Stimulated activated CD8-positive, alpha-beta memory T cell treated with anti-CD3 and anti-CD28 coated beads, Interleukin-15, amount 100 ng/mL, for 48 hours (primary cell): ENCODE measurements around the gene MDFI.

ENCODE experiments used
- DNase-seq, 2 donors: peaks; one replicate each; pipeline ENCODE4 v3.0.0-alpha.2; 2020; ENCODE audit warnings: low read depth in 2 of 2

MDFI gene

DNA sequence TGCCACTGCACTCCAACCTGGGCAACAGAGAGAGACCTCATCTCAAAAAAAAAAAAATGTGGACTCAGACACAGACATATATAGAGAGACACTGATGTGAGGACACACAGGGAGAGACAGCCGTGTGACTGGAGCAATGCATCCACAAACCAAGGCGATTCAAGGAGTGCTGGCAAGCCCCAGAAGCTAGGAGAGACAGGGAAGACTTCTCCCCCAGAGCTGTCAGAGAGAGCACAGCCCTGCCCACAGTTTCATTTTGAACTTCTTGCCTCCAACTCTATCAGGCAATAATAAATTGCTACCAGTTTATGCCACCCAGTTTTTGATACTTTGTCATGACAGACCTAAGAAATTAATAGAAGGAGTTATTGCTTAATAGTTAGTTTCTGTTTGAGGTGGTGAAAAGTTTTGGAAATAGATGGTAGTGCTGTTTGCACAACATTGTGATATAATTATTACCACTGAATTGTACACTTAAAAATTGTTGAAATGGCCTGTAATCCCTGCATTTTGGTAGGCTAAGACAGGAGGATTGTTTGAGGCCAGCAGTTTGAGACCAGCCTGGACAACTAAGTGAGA, 5.1 kb upstream of the MDFI start:
- no peak for DNase-seq

DNA sequence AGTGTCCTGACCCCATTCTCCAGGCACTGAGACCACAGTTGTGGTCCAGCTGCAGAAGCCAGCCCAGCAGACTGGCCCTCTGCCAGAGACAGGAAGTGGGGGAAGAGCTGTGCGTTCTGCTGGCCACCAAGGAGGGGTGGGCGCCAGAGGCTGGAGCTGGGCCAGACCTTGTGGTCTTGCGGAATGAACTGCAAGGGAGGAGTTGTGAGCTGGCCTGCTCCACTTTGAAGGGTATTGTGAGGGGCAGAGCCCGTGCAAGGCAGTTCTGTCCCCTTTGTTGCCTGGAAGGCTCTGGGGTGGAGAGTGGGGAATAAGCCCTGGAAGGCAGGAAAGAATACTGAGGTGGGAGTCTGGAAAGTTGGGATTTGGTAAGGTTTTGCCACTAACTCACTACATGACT, 3.6 kb upstream of the MDFI start:
- no peak for DNase-seq

DNA sequence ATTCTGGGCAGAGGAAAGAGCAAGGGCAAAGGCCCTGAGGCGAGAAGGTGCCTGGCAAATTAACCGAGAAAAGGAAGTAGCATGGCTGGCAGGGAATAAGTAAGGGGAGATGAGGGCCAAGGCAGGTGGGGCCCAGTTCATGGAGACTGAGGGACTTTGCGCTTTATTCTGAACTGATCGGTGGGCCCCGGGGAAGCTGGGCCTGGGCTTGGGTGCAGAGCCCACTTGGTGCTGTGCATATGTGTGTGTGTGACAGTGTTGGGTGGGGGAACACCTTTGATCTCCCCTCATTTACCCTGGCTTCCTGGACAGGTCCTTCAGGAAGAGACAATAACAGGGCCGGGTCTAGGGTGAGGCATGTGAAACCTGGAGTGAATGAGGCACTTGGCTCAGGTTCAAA, 2.9 kb upstream of the MDFI start:
- no peak for DNase-seq

- no peak for DNase-seq
These were observed 1.5 kb upstream of the MDFI start for GRCh38 chr6:41636833-41637193.

GRCh38 chr6:41637194-41638001, 870 bp upstream of the MDFI start:
- no peak for DNase-seq

GRCh38 chr6:41638935-41639808, 904 bp downstream of the MDFI start:
- no peak for DNase-seq

DNA sequence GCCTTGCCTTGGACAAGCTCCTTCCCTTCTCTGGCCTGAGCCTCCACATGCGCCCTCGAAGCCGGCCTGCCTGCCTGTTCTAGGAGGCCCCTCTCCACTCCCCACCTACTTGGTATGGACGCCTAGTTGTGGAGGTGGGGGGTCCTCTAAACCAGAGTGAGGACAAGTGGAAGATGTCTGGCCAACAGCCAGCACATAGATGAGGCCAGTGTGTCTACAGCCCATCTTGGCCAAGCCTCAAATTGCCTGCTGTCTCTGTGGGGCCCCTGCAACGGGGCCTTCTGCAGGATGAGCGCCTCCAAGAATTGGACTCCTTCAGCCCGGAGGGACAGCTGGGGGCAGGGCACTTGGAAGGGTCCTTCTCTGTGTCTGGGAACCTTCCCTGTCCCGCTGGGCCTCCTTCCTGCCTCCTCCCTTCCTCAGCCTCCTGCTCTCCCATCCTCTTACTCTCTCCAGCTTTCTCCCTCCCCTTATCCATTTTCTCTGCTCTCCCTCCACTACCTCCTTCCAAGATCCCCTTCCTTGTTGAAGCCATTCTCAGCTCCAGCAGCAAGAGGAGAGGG, 1.6 kb downstream of the MDFI start:
- no peak for DNase-seq

- DNase-seq: no peak
These were observed 2.2 kb downstream of the MDFI start for GRCh38 chr6:41640426-41640825.

DNA sequence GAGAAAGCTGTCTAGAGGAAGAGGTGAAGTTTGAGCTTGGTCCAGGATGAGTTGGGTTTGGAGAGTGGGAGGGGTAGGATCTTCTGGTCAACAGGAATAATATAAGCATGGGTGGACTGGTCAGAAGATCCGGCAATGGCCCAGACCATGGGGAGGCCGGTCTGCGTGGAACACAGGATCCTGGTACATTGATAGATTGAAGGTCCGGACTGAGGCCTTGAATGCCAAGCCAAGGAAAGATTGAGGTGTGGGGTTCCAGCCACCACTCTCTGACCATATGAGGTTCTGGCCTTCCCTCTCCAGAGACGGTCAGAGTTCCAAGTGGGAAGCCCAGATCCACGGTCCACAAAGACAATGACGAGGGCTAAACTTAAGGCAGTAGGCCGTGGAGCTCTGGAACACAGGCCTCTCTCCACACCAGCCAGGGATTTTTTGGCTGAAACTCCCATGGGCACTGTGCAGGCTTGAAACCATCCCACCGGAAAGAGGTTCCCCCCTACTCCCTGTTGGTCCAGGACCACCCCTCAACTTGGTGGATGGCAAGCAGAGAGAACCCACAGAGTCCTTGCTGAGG, 3.2 kb downstream of the MDFI start:
- no peak for DNase-seq

DNA sequence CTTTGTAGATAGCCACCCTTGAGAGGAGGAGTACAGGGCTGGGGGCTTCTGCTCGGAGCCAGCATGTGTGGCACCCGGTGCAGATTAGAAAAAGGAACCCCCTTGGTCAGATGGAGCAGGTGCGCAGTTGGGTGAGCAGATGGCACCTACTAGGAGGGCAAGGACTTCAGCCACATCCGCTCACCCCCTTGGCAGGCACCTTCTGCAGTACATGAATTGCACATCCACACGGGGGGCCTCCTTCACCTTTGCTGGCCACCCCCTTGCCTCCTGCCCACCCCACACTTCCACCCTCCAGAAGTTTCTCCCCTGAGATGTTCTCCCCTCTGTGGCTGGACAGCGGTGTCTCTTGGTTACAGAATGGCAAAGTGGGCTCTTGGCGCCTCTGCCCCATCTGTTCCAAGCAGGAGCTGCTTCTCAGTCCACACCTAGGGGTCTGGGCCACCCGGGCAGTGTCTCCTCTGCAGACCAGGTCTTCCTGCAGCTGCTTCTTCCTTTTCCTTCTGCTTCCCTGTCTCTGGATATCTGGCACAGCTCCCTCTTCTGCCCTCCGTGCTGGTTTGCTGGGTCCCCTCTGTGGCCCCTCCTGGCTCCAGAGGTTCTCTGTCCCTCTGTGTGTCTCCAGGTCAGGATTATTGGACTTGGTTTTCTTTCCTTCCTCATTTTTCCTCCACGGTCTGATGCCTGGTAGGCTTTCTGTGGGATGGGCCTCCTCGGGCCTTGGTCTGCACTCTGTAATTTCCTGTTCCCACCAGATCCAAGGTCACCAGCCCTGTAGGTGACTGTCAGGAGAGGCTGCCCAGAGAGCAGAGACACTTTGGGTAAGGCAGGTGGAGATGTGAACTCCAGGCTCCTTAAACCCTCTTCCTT, 4.1 kb downstream of the MDFI start:
- DNase-seq: no peak

DNA sequence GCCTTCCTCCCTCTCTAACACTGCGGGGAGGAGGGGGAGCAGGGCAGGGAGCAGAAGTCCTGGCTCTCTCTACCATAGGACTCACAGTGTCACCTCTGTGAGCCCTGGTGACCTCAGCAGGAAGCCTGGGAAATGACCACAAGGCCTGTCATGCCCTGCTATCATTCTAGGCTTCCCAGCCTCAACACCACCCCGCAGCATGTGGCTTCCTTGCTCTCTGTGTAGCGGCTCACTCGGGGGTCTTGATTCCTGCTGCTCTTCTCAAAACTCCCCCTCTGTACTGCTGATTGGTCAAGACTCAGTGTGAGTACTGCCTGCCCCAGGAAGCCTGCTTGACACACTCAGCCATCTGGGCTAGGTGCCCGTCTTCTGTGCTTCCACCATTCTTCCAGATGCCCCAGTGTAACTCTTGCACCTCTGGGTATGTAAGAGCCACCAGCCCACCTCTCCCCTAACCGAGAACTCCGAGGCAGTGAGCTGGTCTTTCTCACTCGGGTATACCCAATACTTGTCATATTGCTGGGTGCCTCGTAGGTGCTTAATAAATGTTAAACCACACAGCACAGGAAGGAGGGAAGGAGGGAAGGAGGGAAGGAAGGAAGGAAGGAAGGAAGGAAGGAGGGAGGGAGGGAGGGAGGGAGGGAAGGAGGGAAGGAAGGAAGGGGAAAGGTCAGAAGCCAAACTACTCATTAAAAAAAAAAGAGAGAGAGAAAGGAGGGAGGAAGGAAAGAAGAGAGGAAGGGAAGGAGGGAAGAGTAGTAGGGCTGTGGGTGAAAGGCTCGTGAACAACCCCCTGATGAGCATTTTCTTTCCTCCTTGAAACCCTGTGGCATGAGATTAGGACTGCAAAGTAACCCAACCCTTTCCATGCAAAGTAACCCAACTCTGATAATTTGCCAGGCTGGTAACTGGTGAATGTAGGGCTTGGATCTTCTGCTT, 5.0 kb downstream of the MDFI start:
- DNase-seq: no peak

GRCh38 chr6:41643899-41644269, 5.6 kb downstream of the MDFI start:
- DNase-seq: no peak

GRCh38 chr6:41644297-41644879, 6.1 kb downstream of the MDFI start:
- DNase-seq: no peak

- no peak for DNase-seq
These were observed 6.8 kb downstream of the MDFI start for GRCh38 chr6:41645007-41645618.

GRCh38 chr6:41646026-41646795, 7.9 kb downstream of the MDFI start:
- DNase-seq: no peak

DNA sequence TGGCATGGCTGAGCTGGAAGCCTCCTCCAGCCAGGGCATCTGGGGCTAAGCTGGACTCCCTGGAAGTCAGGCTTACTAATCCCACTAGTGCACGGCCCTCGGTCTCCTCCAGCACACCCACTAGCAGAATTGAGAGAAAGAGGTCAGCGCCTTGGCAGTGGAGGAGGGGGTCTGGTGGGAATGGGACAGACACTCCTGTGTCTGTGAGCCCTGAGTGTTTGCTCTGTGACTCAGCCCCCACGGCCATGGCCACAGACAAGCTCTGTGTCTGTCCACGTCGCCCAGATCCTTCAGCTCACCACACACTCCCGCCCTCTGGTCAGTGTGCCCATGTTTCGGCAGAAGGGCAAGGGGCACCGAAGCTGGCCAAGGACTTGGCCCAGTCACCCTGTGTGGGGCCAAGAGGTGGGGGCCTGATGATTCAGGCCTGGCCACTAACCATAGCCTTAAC, 8.8 kb downstream of the MDFI start:
- no peak for DNase-seq

GRCh38 chr6:41648070-41648585, 9.9 kb downstream of the MDFI start:
- no peak for DNase-seq

GRCh38 chr6:41648921-41649320, 10.7 kb downstream of the MDFI start:
- no peak for DNase-seq
